ENCODE measurements around the gene FAM237B. TPM values are rescaled to one million over a fixed set of nuclear protein-coding genes. Genes with fewer than 3 reads are reported as not detected.
A peak's percentile ranks its signal among the peaks of the same experiment; 100 is the strongest.

The FAM237B gene
- total and polyA plus RNA-seq, 2 of the 4 experiments (the other 2 are of a cell fraction): not detected

DNA sequence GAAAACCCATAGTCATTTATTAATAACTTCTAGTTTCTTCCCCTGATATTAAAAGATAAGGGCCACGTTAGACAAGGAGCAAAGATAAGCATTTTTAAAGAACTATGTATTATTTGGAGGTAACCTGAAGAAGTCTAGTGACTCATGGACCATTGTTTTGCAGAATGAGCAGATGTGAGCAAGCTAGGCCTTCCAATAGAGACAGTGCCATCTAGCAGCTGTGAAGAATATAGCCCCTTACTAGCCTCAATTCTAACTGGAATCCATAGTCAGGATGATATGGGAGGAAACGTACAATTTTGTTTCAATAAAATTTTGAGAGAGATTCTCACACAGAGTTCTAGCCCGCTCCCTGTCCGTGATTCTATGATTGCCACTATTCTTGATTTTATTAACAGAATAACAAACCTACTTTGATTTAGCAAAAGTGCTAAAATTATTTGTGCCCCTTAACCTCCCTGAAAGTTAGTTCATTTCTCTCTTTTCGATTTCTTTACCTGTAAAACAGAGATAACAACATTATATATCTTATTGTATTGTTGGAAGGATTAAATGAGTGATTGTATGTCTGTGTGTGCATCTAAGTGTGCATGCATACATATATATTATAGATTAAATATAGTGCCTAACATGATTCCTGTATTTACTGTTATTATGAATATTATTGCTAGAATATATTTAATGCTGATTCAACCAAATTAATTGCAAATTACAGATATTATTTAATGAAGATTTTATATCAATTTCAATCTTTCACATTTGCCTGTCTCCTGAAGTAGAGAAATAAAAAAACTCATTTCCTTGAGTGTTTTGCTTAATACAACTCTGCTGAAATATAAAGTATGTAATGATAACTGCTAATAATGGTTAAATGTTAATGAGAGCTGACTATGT, 22.7 kb downstream of the FAM237B start:
- no peak overlapping the region for H3K56ac ChIP-seq (ENCODE audit: extremely low read depth, insufficient read depth, low read length)
- H4K8ac ChIP-seq (ENCODE audit: low read depth in 2 of 2, low read length in 2 of 2): no peak overlapping the region
- WGBS, 2 experiments (ENCODE audit: extremely low coverage in 2 of 2, insufficient read length in 1 of 2): no CpG with 5 or more reads among the region's 5 CpGs
- no peaks in the 10 kb centered on the region for H3K9me3 ChIP-seq (ENCODE audit: control insufficient read depth, insufficient read depth, low read length)
- H3K23ac ChIP-seq (ENCODE audit: low read depth, low read length): no peak overlapping the region
- no peaks in the 10 kb centered on the region for H3K79me1 ChIP-seq (ENCODE audit: low read depth in 1 of 2, low read length in 2 of 2)
- no peaks in the 10 kb centered on the region for H3K27me3 ChIP-seq (ENCODE audit: control insufficient read depth, insufficient read depth, low read length)
- no peak overlapping the region for H2BK15ac ChIP-seq (ENCODE audit: low read depth, low read length)
- in situ Hi-C loops (cut with MboI; ENCODE audit: low sequenced_read_pairs) (no loop called here), dilution Hi-C loops (cut with HindIII; ENCODE audit: low sequenced_read_pairs, unreplicated experiment) (no loop called here), intact Hi-C loops (cut with micrococcal nuclease) (loop anchor here (1.0 kb wide), 1 partner anchor 144 kb away; the partner anchor contains the start of gene STEAP1)
- no peak overlapping the region for H3K4ac ChIP-seq (ENCODE audit: low read depth, low read length)
- H2AK9ac ChIP-seq (replicated peaks; ENCODE audit: low read depth, low read length, poor library complexity): no peak overlapping the region
- no peak overlapping the region for H2BK5ac ChIP-seq (ENCODE audit: low read depth, low read length, poor library complexity, severe bottlenecking)
- no peak overlapping the region for H3K4me3 ChIP-seq (ENCODE audit: insufficient read depth, low read depth, low read length)
- no peak overlapping the region for H3K14ac ChIP-seq (replicated peaks; ENCODE audit: low read depth, low read length)
- no peak overlapping the region for H2AFZ ChIP-seq (replicated peaks; ENCODE audit: low read length, poor library complexity)
- POLR2A ChIA-PET (ENCODE audit: unreplicated experiment): no interaction called here
- H3K36me3 ChIP-seq (ENCODE audit: control insufficient read depth, insufficient read depth, low read length): no peaks in the 10 kb centered on the region
- no peak overlapping the region for H2BK120ac ChIP-seq (ENCODE audit: low read depth, low read length)
- H2BK20ac ChIP-seq (ENCODE audit: low read depth, low read length): no peak overlapping the region
- no peaks in the 10 kb centered on the region for H4K20me1 ChIP-seq (ENCODE audit: insufficient read depth, low read length)
- TF ChIP-seq POLR2A (IDR thresholded peaks at IDR 0.05; ENCODE audit: low read depth, low read length) (no peak), SMC3 (IDR thresholded peaks at IDR 0.05; ENCODE audit: low read depth, low read length) (peak; percentile 44), MAZ (IDR thresholded peaks at IDR 0.05; ENCODE audit: borderline replicate concordance, low read depth, low read length) (no peak), MAFK (IDR thresholded peaks at IDR 0.05; ENCODE audit: low read depth, low read length) (peak; percentile 51), RAD21 (IDR thresholded peaks at IDR 0.05; ENCODE audit: low read length) (peak; percentile 65)
- TF ChIP-seq, protein P1, sequence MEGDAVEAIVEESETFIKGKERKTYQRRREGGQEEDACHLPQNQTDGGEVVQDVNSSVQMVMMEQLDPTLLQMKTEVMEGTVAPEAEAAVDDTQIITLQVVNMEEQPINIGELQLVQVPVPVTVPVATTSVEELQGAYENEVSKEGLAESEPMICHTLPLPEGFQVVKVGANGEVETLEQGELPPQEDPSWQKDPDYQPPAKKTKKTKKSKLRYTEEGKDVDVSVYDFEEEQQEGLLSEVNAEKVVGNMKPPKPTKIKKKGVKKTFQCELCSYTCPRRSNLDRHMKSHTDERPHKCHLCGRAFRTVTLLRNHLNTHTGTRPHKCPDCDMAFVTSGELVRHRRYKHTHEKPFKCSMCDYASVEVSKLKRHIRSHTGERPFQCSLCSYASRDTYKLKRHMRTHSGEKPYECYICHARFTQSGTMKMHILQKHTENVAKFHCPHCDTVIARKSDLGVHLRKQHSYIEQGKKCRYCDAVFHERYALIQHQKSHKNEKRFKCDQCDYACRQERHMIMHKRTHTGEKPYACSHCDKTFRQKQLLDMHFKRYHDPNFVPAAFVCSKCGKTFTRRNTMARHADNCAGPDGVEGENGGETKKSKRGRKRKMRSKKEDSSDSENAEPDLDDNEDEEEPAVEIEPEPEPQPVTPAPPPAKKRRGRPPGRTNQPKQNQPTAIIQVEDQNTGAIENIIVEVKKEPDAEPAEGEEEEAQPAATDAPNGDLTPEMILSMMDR (conservative IDR thresholded peaks at IDR 0.05; ENCODE audit: low read depth, low read length): peak; percentile 67
- H4K5ac ChIP-seq (ENCODE audit: low read depth, low read length): no peak overlapping the region
- H3K4me2 ChIP-seq (ENCODE audit: low read depth, low read length): no peak overlapping the region
- no peak overlapping the region for H3K27ac ChIP-seq (ENCODE audit: insufficient read depth, low read length)
- peak; percentile 75 for DNase-seq
- H3K9ac ChIP-seq (ENCODE audit: low read depth, low read length): no peak overlapping the region
- H3K4me1 ChIP-seq (ENCODE audit: control insufficient read depth, insufficient read depth, low read length): no peaks in the 10 kb centered on the region
- H4K91ac ChIP-seq (ENCODE audit: insufficient read depth, low read depth, low read length): no peak overlapping the region
- no peaks in the 10 kb centered on the region for H3K9me1 ChIP-seq (ENCODE audit: insufficient read depth, low read length)
- CTCF ChIA-PET: interaction anchor here (0.6 to 1.6 kb wide), 7 partner anchors 9 to 144 kb away, joined by 3 to 5 read pairs (median 4); partner anchors contain the start of gene STEAP1
- no peak overlapping the region for H3K18ac ChIP-seq (ENCODE audit: low read depth, low read length)
- no TSS peak for BruUV-seq (replicated peaks)
- peak; percentile 96 for ATAC-seq (ENCODE audit: low read depth)
- no peak overlapping the region for H2AK5ac ChIP-seq (ENCODE audit: low read depth, low read length)
